ENCODE data around the gene MICAL2. TPM values are rescaled to one million over a fixed set of nuclear protein-coding genes. Genes with fewer than 3 reads are reported as not detected.

Gene MICAL2
- total and polyA plus RNA-seq, 7 donors = 6.8 to 45.7 (median 15.0) TPM

DNA sequence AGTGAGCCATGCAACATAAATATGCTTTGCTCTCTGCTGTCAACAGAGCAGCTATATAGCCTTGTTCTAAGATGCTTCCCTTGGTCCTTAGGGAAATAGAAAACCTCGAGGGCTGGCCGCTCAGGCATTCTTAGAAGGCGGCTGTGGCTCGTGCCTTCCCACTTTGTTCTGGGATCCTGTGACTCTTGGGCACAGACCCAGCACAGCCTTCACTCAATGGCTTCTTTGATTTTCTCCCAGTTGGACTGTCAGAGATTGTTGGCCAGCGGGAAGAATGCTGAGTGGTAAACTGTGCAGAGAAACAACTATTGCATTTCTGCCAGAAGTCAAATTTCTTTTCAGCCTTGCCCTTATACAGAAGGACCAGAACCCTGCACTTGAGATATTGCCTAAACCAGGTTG, 9.5 kb upstream of the MICAL2 start:
- no peak for TF ChIP-seq CTCF (IDR thresholded peaks at IDR 0.05)
- no peak overlapping the region for H3K27ac ChIP-seq
- H3K27me3 ChIP-seq (ENCODE audit: insufficient read depth in 3 of 3, low read length in 2 of 3) = peaks cover 0 to 46% (median 4%) of the 10 kb centered on the region in 3 donors
- intact Hi-C loops (cut with DNase I) = loop anchor here in 1 of 2 donors (5.0 kb wide), 1 partner anchor 176 kb away; no protein-coding TSS in a partner anchor
- H3K9me3 ChIP-seq = no peaks in the 10 kb centered on the region
- ATAC-seq (peak; percentile 17 to 70 (median 54)), DNase-seq (no peak)
- 4 to 27% (median 17%) methylated on average over 5 of the region's 5 CpGs for WGBS, 3 donors
- no peaks in the 10 kb centered on the region for H3K4me1 ChIP-seq
- H3K4me3 ChIP-seq = no peak overlapping the region
- no peaks in the 10 kb centered on the region for H3K36me3 ChIP-seq (ENCODE audit: insufficient read depth in 1 of 2, low read depth in 1 of 2)

DNA sequence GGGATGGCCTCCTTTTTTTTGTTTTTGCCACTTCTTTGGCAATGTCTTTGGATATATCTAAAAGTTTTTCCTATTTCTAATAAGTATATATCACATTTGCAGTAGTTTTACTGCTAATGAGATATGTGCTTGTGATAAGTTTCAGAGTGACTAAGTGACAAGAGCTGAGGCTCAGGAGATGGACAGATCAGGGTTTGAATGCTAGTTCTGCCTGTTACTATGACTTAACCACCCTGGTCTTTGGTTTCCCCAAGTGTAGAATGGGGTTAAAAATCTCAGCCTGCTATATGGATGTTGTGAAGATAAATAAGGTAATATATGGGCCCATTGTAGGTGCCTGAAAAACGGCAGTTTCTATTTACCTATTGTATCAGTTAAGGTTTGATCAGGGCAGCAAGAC, 9.1 kb upstream of the MICAL2 start:
- H3K27ac ChIP-seq = no peak overlapping the region
- DNase-seq = no peak
- no peaks in the 10 kb centered on the region for H3K36me3 ChIP-seq (ENCODE audit: insufficient read depth in 1 of 2, low read depth in 1 of 2)
- H3K27me3 ChIP-seq (ENCODE audit: insufficient read depth in 3 of 3, low read length in 2 of 3) = peaks cover 0 to 46% (median 3%) of the 10 kb centered on the region in 3 donors
- TF ChIP-seq CTCF (IDR thresholded peaks at IDR 0.05) = no peak
- no peak overlapping the region for H3K4me3 ChIP-seq
- H3K4me1 ChIP-seq = no peaks in the 10 kb centered on the region
- ATAC-seq = no peak
- WGBS, 3 donors = 66 to 90% (median 82%) methylated on average over 1 of the region's 1 CpG
- no peaks in the 10 kb centered on the region for H3K9me3 ChIP-seq
- intact Hi-C loops (cut with DNase I) = loop anchor here in 1 of 2 donors (5.0 kb wide), 1 partner anchor 176 kb away; no protein-coding TSS in a partner anchor

GRCh38 chr11:12102588-12103410, 7.6 kb upstream of the MICAL2 start:
- H3K4me1 ChIP-seq = no peaks in the 10 kb centered on the region
- no peaks in the 10 kb centered on the region for H3K36me3 ChIP-seq (ENCODE audit: insufficient read depth in 1 of 2, low read depth in 1 of 2)
- no peaks in the 10 kb centered on the region for H3K9me3 ChIP-seq
- peaks cover 0 to 33% (median 3%) of the 10 kb centered on the region in 3 donors for H3K27me3 ChIP-seq (ENCODE audit: insufficient read depth in 3 of 3, low read length in 2 of 3)
- TF ChIP-seq CTCF (IDR thresholded peaks at IDR 0.05) = no peak
- H3K4me3 ChIP-seq = no peak overlapping the region
- DNase-seq (no peak), ATAC-seq (peak in 2 of 4 donors; percentile 42 to 57)
- intact Hi-C loops (cut with DNase I) = loop anchor here in 1 of 2 donors (5.0 kb wide), 1 partner anchor 175 kb away; no protein-coding TSS in a partner anchor
- no peak overlapping the region for H3K27ac ChIP-seq
- 83 to 84% (median 84%) methylated on average over 5 of the region's 5 CpGs for WGBS, 3 donors

DNA sequence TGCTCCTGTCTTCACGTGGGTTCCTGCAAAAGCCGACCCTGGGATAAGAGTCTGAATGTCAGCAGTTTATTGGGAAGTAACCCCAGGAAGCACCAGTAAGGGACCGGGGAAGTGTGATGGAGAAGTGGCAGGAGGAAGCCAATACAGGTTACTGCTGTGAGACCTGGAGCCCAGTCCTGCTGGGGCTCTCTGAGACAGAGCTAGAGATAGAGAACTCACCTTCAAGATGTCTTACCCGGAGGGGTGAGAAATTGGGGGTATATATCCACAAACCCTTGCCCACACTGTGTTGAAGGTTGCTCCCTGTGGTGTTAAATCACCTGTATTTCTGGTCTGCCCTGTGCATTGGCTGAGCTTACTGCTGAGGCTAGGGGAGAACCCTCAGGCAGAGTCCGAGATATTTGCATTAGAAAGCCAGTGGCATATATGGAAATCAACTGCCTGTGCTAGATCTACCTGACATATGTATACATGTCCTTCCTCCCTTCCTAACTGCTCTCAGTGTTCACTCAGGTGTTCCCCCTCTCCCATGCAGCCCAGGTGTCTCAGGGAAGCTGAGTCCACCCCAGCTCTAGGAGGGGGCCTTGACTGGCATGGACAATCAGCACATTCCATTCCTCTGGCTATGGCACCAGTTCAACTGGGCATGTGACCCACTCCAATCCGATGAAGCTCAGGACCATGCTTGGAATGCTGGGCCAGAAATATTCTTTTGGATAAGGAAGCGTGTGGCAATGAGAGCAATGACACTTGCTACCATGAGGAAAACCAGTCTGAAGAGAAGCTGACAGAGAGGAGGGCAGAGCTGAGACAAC, 6.8 kb upstream of the MICAL2 start:
- Histone ChIP-seq H3K4me1 (no peaks in the 10 kb centered on the region), H3K36me3 (ENCODE audit: insufficient read depth in 1 of 2, low read depth in 1 of 2) (no peaks in the 10 kb centered on the region), H3K27ac (no peak overlapping the region), H3K27me3 (ENCODE audit: insufficient read depth in 3 of 3, low read length in 2 of 3) (peaks cover 0 to 25% (median 3%) of the 10 kb centered on the region in 3 donors), H3K9me3 (no peaks in the 10 kb centered on the region), H3K4me3 (no peak overlapping the region)
- no peak for TF ChIP-seq CTCF (IDR thresholded peaks at IDR 0.05)
- intact Hi-C loops (cut with DNase I) = loop anchor here in 1 of 2 donors (5.0 kb wide), 1 partner anchor 174 kb away; no protein-coding TSS in a partner anchor
- 62 to 69% (median 69%) methylated on average over 7 of the region's 7 CpGs for WGBS, 3 donors
- ATAC-seq (no peak), DNase-seq (no peak)

All from psoas muscle (tissue), 8 donors.